Measurements from ENCODE around the gene TADA1. TPM values are rescaled to one million over a fixed set of nuclear protein-coding genes. Genes with fewer than 3 reads are reported as not detected.

TADA1 gene
- total and polyA plus RNA-seq, 3 donors from 2014 or later = 19.2 to 25.8 (median 22.0) TPM

DNA sequence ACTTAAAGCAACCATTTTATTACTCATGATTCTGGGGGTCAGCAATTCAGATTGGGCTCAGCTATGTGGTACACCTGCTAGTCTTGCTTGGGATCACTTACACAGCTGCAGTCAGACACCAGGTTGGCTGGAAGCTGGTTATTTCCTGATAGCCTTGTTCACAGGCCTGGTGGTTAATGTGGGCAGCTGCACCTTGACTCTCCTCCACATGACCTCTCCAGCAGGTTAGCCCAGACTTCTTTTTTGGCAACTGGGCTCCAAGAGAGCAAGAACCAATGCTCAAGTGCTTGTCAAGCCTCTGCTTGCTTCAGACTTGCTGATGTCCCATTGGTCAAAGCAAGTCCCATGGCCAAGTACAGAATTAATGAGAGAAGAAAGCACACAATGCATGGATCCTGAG is 48.6 kb downstream of the TADA1 start:
- Histone ChIP-seq H3K36me3 (ENCODE audit: low read depth, missing control alignments) (no peaks in the 10 kb centered on the region), H3K27ac (no peak overlapping the region), H3K27me3 (no peaks in the 10 kb centered on the region), H3K9me3 (no peaks in the 10 kb centered on the region), H3K4me3 (no peak overlapping the region), H3K4me1 (no peaks in the 10 kb centered on the region)
- intact Hi-C loops (cut with DNase I; ENCODE audit: low total_unique reads) = no loop called here
- no peak for DNase-seq
- TF ChIP-seq POLR2A (IDR thresholded peaks at IDR 0.05) (no peak), CTCF (IDR thresholded peaks at IDR 0.05) (no peak)

- intact Hi-C loops (cut with DNase I; ENCODE audit: low total_unique reads) = no loop called here
- no peaks in the 10 kb centered on the region for H3K4me1 ChIP-seq
- no peaks in the 10 kb centered on the region for H3K9me3 ChIP-seq
- no peak overlapping the region for H3K27ac ChIP-seq
- WGBS, 2 donors = 48 to 54% methylated on average over 7 of the region's 7 CpGs
- no peaks in the 10 kb centered on the region for H3K36me3 ChIP-seq (ENCODE audit: low read depth, missing control alignments)
- no peak for TF ChIP-seq POLR2A (IDR thresholded peaks at IDR 0.05)
- peak in 2 of 3 experiments; percentile 10 to 18 for TF ChIP-seq CTCF (IDR thresholded peaks at IDR 0.05)
- DNase-seq = no peak
- no peaks in the 10 kb centered on the region for H3K27me3 ChIP-seq
- no peak overlapping the region for H3K4me3 ChIP-seq
Measured at GRCh38 chr1:166822385-166822784, 53.7 kb downstream of the TADA1 start.

- no peak for DNase-seq
- intact Hi-C loops (cut with DNase I; ENCODE audit: low total_unique reads) = no loop called here
- Histone ChIP-seq H3K9me3 (no peaks in the 10 kb centered on the region), H3K36me3 (ENCODE audit: low read depth, missing control alignments) (no peaks in the 10 kb centered on the region), H3K27ac (no peak overlapping the region), H3K4me3 (no peak overlapping the region), H3K4me1 (no peaks in the 10 kb centered on the region), H3K27me3 (no peaks in the 10 kb centered on the region)
- TF ChIP-seq CTCF (IDR thresholded peaks at IDR 0.05) (no peak), POLR2A (IDR thresholded peaks at IDR 0.05) (no peak)
- 85 to 93% methylated on average over 2 of the region's 2 CpGs for WGBS, 2 donors
Measured at GRCh38 chr1:166819974-166820373, 56.1 kb downstream of the TADA1 start.

DNA sequence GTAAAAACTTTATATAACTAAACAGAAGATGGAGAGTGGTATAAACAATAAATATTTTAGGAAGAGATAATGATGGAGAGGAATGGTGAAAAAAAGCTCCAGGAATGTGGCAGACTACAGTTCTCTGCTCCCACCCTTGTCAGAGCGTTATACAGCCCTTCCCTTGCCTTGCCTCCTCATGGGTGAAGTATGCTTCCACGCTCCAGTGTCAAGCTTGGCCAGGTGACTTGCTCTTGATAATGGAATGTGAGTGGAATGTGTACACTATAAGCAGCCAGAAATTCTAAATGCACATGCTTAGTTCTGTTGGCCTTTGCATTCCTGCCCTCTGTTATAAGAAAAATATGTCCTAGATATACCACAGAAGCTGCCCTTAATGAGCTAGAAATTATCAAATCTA is 61.5 kb downstream of the TADA1 start:
- WGBS, 2 donors = 45 to 78% methylated on average over 2 of the region's 2 CpGs
- H3K36me3 ChIP-seq (ENCODE audit: low read depth, missing control alignments) = no peaks in the 10 kb centered on the region
- no peaks in the 10 kb centered on the region for H3K4me1 ChIP-seq
- DNase-seq = no peak
- TF ChIP-seq CTCF (IDR thresholded peaks at IDR 0.05) = no peak
- no peak for TF ChIP-seq POLR2A (IDR thresholded peaks at IDR 0.05)
- H3K4me3 ChIP-seq = no peak overlapping the region
- no peaks in the 10 kb centered on the region for H3K9me3 ChIP-seq
- intact Hi-C loops (cut with DNase I; ENCODE audit: low total_unique reads) = no loop called here
- no peak overlapping the region for H3K27ac ChIP-seq
- no peaks in the 10 kb centered on the region for H3K27me3 ChIP-seq

- intact Hi-C loops (cut with DNase I; ENCODE audit: low total_unique reads) = no loop called here
- TF ChIP-seq CTCF (IDR thresholded peaks at IDR 0.05) = no peak
- TF ChIP-seq POLR2A (IDR thresholded peaks at IDR 0.05) = no peak
- no peak for DNase-seq
- Histone ChIP-seq H3K36me3 (ENCODE audit: low read depth, missing control alignments) (no peaks in the 10 kb centered on the region), H3K4me3 (no peak overlapping the region), H3K9me3 (no peaks in the 10 kb centered on the region), H3K27ac (no peak overlapping the region), H3K27me3 (no peaks in the 10 kb centered on the region), H3K4me1 (no peaks in the 10 kb centered on the region)
- 44 to 49% methylated on average over 2 of the region's 2 CpGs for WGBS, 2 donors
Measured at GRCh38 chr1:166813508-166814223, 62.4 kb downstream of the TADA1 start.

Measured in testis (tissue), 3 donors.